NAMALWA (cell line): ENCODE measurements around the gene COG1.
A peak's percentile ranks its signal among the peaks of the same experiment; 100 is the strongest.

Source experiments
- DNase-seq: peaks from one replicate; pipeline ENCODE4 v3.0.0-alpha.2; 2015; ENCODE audit warnings: low spot score

The COG1 gene

GRCh38 chr17:73228748-73229236 lies 35.9 kb downstream of the COG1 start:
- DNase-seq: no peak

- DNase-seq: no peak
Observed at GRCh38 chr17:73230088-73230487, 37.2 kb downstream of the COG1 start.

- DNase-seq: peak; percentile 28
Observed at GRCh38 chr17:73231395-73231794, 38.5 kb downstream of the COG1 start.

GRCh38 chr17:73231841-73232586 lies 39.2 kb downstream of the COG1 start:
- peak; percentile 95 for DNase-seq

- DNase-seq: peak; percentile 43
Observed at GRCh38 chr17:73232587-73233373, 39.9 kb downstream of the COG1 start.

- no peak for DNase-seq
Observed at GRCh38 chr17:73234736-73235135, 41.9 kb downstream of the COG1 start.

GRCh38 chr17:73237714-73238113 lies 44.9 kb downstream of the COG1 start:
- no peak for DNase-seq

GRCh38 chr17:73240561-73240960 lies 47.7 kb downstream of the COG1 start:
- DNase-seq: no peak

GRCh38 chr17:73247726-73248125 lies 54.9 kb downstream of the COG1 start:
- DNase-seq: no peak

GRCh38 chr17:73248532-73248931 lies 55.7 kb downstream of the COG1 start:
- no peak for DNase-seq

- no peak for DNase-seq
Observed at GRCh38 chr17:73249700-73250099, 56.8 kb downstream of the COG1 start.

GRCh38 chr17:73250851-73251640 lies 58.2 kb downstream of the COG1 start:
- DNase-seq: no peak

- DNase-seq: no peak
Observed at GRCh38 chr17:73251871-73252270, 59.0 kb downstream of the COG1 start.

- peak; percentile 71 for DNase-seq
Observed at GRCh38 chr17:73255671-73256181, 62.9 kb downstream of the COG1 start.

- no peak for DNase-seq
Observed at GRCh38 chr17:73256220-73256619, 63.4 kb downstream of the COG1 start.

GRCh38 chr17:73257516-73257915 lies 64.7 kb downstream of the COG1 start:
- DNase-seq: no peak
